Tibial nerve (tissue), 4 donors: ENCODE results near the gene MARCHF6. TPM values are rescaled to one million over a fixed set of nuclear protein-coding genes. Genes with fewer than 3 reads are reported as not detected.
A peak's percentile ranks its signal among the peaks of the same experiment; 100 is the strongest.

Source experiments
- DNase-seq, 2 donors: peaks; one replicate each; pipeline ENCODE4 v3.0.0-alpha.2; 2019; ENCODE audit warnings: low spot score in 2 of 2
- H3K27ac ChIP-seq, 4 donors: fragments of 200-600 bp; sonication (generic) in 3 of 4; one replicate each; pipeline ENCODE4 v1.5.1; 2017 to 2019; ENCODE audit warnings: mild to moderate bottlenecking in 1 of 4
- H3K27me3 ChIP-seq, 2 donors: fragments of 200-600 bp; sonication (generic) in 1 of 2; one replicate each; pipeline versions ENCODE4 v1.5.1 to v1.6.0; 2017 to 2019
- H3K36me3 ChIP-seq, 3 donors: fragments of 200-600 bp; sonication (generic); one replicate each; pipeline ENCODE4 v1.5.1; 2018 to 2019
- H3K4me1 ChIP-seq, 4 donors: fragments of 200-600 bp; sonication (generic) in 3 of 4; one replicate each; pipeline ENCODE4 v1.5.1; 2017 to 2019
- H3K4me3 ChIP-seq, 4 donors: fragments of 200-600 bp; sonication (generic) in 3 of 4; one replicate each; pipeline ENCODE4 v1.5.1; 2017 to 2019; ENCODE audit warnings: mild to moderate bottlenecking in 1 of 4, moderate library complexity in 1 of 4
- H3K9me3 ChIP-seq, 4 donors: fragments of 200-600 bp; sonication (generic) in 3 of 4; one replicate each; pipeline ENCODE4 v1.5.1; 2017 to 2019
- CTCF ChIP-seq, 5 experiments: fragments of 200-600 bp in 3 of 5; fragments of 450-650 bp in 2 of 5; sonication (generic) in 3 of 5; IDR thresholded peaks; one replicate each; pipeline ENCODE4 v1.5.1; 2016 to 2019; ENCODE audit warnings: antibody characterized with exemption in 5 of 5, mild to moderate bottlenecking in 3 of 5, moderate library complexity in 2 of 5
- EP300 ChIP-seq, 2 donors: sonication (generic); formaldehyde crosslinking; IDR thresholded peaks; one replicate each; pipeline ENCODE4 v1.6.1; 2017; ENCODE audit warnings: antibody characterized with exemption in 2 of 2, mild to moderate bottlenecking in 1 of 2
- POLR2A ChIP-seq, 2 donors: fragments of 450-650 bp; IDR thresholded peaks; one replicate each; pipeline ENCODE4 v1.6.1; 2017; ENCODE audit warnings: antibody characterized with exemption in 2 of 2, mild to moderate bottlenecking in 2 of 2, moderate library complexity in 2 of 2
- WGBS, 2 donors: methylation state at CpG; one replicate each; pipeline ENCODE4 v1.1.5; 2018; 5-methylcytosine and 5-hydroxymethylcytosine counted together
- total RNA-seq, 4 donors: library from RNA; depleted of rRNA; stranded (reverse); fragments of >200 nt; gene quantifications; one replicate each; pipeline ENCODE4 v1.1.0, GENCODE V29; 2016

MARCHF6 gene
- total RNA-seq, 4 donors from 2014 or later, result 70.2 to 127 (median 110) TPM

- TF ChIP-seq CTCF (IDR thresholded peaks at IDR 0.05) (no peak), POLR2A (IDR thresholded peaks at IDR 0.05) (no peak), EP300 (IDR thresholded peaks at IDR 0.05) (no peak)
- Histone ChIP-seq H3K4me1 (peaks cover 0 to 28% (median 0%) of the 10 kb centered on the region in 4 donors), H3K27ac (peak overlapping the region in 1 of 4 donors; percentile 1), H3K36me3 (no peaks in the 10 kb centered on the region), H3K4me3 (no peak overlapping the region), H3K9me3 (no peaks in the 10 kb centered on the region), H3K27me3 (no peaks in the 10 kb centered on the region)
- WGBS, 2 donors, result 66 to 69% methylated on average over 10 of the region's 10 CpGs
- DNase-seq, result no peak
These were observed 41.7 kb upstream of the MARCHF6 start for GRCh38 chr5:10311595-10312425.

DNA sequence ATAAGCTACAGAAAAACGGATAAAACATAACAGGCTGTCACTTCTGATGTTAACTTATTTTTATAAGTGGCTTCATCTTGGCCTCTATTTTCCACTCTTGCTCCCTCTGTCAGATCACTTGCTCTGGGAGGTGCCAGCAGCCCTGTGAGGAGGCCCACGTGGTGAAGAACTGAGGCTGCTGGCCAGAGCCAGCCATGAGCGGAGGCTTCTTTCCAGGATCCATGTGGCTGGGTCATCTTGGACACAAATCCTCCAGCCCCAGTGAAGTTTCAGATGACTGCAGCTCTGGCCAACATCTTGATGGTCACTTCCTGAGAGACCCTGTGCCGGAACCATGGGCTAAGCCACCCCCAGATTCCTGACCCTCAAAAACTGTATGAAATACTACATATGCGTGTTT is 38.3 kb upstream of the MARCHF6 start:
- Histone ChIP-seq H3K4me1 (peaks cover 0 to 17% (median 0%) of the 10 kb centered on the region in 4 donors), H3K27me3 (no peaks in the 10 kb centered on the region), H3K4me3 (no peak overlapping the region), H3K9me3 (no peaks in the 10 kb centered on the region), H3K27ac (no peak overlapping the region), H3K36me3 (no peaks in the 10 kb centered on the region)
- no peak for DNase-seq
- TF ChIP-seq CTCF (IDR thresholded peaks at IDR 0.05), result no peak
- TF ChIP-seq EP300 (IDR thresholded peaks at IDR 0.05), result no peak
- TF ChIP-seq POLR2A (IDR thresholded peaks at IDR 0.05), result no peak
- WGBS, 2 donors, result 78 to 87% methylated on average over 5 of the region's 5 CpGs

DNA sequence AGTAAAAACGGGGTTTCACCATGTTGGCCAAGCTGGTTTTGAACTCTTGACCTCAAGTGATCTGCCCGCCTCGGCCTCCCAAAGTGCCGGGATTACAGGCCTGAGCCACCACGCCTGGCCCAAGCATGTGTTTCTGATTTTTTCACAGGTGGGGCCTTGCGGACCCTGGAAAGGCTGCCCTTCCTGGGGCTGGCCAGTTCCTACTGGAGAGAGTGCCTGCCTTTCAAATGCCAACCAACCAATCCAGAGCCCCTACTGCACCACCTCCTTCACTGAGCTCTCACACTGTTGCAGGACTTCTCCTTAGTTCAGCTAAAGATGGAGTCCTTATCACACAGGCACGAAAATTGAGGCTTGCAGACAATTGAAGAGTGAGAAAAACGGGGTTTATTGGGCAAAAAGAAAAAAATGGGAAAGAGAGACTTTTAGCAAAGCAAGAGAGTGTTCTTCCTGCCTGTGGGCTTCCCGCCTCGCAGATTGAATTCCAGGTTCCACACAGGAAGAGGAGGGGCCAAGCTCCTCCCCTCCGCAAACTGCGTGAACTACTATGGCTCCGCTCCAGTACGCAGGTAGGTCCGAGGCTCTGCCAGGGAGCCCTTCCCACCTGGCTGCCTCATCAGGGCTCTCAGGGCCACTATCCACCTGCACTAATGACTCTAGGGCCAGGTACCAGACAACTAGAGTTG is 37.5 kb upstream of the MARCHF6 start:
- TF ChIP-seq POLR2A (IDR thresholded peaks at IDR 0.05), result no peak
- TF ChIP-seq CTCF (IDR thresholded peaks at IDR 0.05), result no peak
- no peak for TF ChIP-seq EP300 (IDR thresholded peaks at IDR 0.05)
- 89 to 91% methylated on average over 15 of the region's 15 CpGs for WGBS, 2 donors

GRCh38 chr5:10317825-10318682 is 35.4 kb upstream of the MARCHF6 start:
- WGBS, 2 donors, result 82 to 87% methylated on average over 6 of the region's 6 CpGs

More for the DNA sequence above, 37.5 kb upstream of the MARCHF6 start:
- no peaks in the 10 kb centered on the region for H3K27me3 ChIP-seq
- no peak overlapping the region for H3K4me3 ChIP-seq
- H3K36me3 ChIP-seq, result no peaks in the 10 kb centered on the region
- H3K4me1 ChIP-seq, result peaks cover 0 to 13% (median 0%) of the 10 kb centered on the region in 4 donors
- H3K27ac ChIP-seq, result no peak overlapping the region
- DNase-seq, result no peak
- no peaks in the 10 kb centered on the region for H3K9me3 ChIP-seq

More at GRCh38 chr5:10317825-10318682, 35.4 kb upstream of the MARCHF6 start:
- Histone ChIP-seq H3K27me3 (no peaks in the 10 kb centered on the region), H3K4me1 (no peaks in the 10 kb centered on the region), H3K36me3 (no peaks in the 10 kb centered on the region), H3K9me3 (no peaks in the 10 kb centered on the region), H3K4me3 (no peak overlapping the region), H3K27ac (no peak overlapping the region)
- DNase-seq, result no peak
- TF ChIP-seq POLR2A (IDR thresholded peaks at IDR 0.05) (no peak), EP300 (IDR thresholded peaks at IDR 0.05) (no peak), CTCF (IDR thresholded peaks at IDR 0.05) (no peak)
